Subcutaneous abdominal adipose tissue (tissue), 5 donors: ENCODE results near the gene NTSR2.

Experiments used
- H3K27ac ChIP-seq: one replicate; pipeline ENCODE4 v1.7.0; 2013; ENCODE audit warnings: low read depth, mild to moderate bottlenecking, inconsistent platforms, low read length, moderate library complexity
- H3K27me3 ChIP-seq, 5 donors: one replicate each; pipeline ENCODE4 v1.7.0; 2013; ENCODE audit warnings: low read length in 5 of 5, inconsistent platforms in 1 of 5; ENCODE audit not compliant: control insufficient read depth in 5 of 5, insufficient read depth in 4 of 5
- H3K36me3 ChIP-seq, 5 donors: one replicate each; pipeline ENCODE4 v1.7.0; 2013; ENCODE audit warnings: low read length in 5 of 5; ENCODE audit not compliant: control insufficient read depth in 5 of 5, insufficient read depth in 5 of 5
- H3K4me1 ChIP-seq, 5 donors: one replicate each; pipeline ENCODE4 v1.7.0; 2013; ENCODE audit warnings: low read length in 5 of 5, mild to moderate bottlenecking in 3 of 5, moderate library complexity in 1 of 5; ENCODE audit not compliant: control insufficient read depth in 5 of 5, insufficient read depth in 5 of 5
- H3K4me3 ChIP-seq, 5 donors: one replicate each; pipeline ENCODE4 v1.7.0; 2013; ENCODE audit warnings: low read length in 5 of 5, low read depth in 1 of 5
- H3K9ac ChIP-seq, 5 donors: one replicate each; pipeline ENCODE4 v1.7.0; 2013; ENCODE audit warnings: low read length in 5 of 5, mild to moderate bottlenecking in 4 of 5, moderate library complexity in 3 of 5
- H3K9me3 ChIP-seq, 5 donors: one replicate each; pipeline ENCODE4 v1.7.0; 2013; ENCODE audit warnings: low read length in 5 of 5; ENCODE audit not compliant: control insufficient read depth in 5 of 5
- donor health status: healthy.
- donor health status: healthy.
- donor health status: healthy.
- donor health status: healthy.
- donor health status: healthy.

The NTSR2 gene

GRCh38 chr2:11680182-11680900, 10.3 kb upstream of the NTSR2 start:
- Histone ChIP-seq H3K27ac (no peak overlapping the region), H3K9ac (no peak overlapping the region), H3K27me3 (peaks cover 14 to 37% (median 27%) of the 10 kb centered on the region in 5 donors), H3K4me1 (peaks cover 0 to 5% (median 0%) of the 10 kb centered on the region in 5 donors), H3K9me3 (peaks cover 0 to 2% (median 0%) of the 10 kb centered on the region in 5 donors), H3K36me3 (no peaks in the 10 kb centered on the region), H3K4me3 (no peak overlapping the region)

- Histone ChIP-seq H3K4me1 (peaks cover 0 to 5% (median 0%) of the 10 kb centered on the region in 5 donors), H3K4me3 (no peak overlapping the region), H3K36me3 (no peaks in the 10 kb centered on the region), H3K9me3 (peaks cover 0 to 2% (median 0%) of the 10 kb centered on the region in 5 donors), H3K27me3 (peaks cover 14 to 37% (median 27%) of the 10 kb centered on the region in 5 donors), H3K27ac (no peak overlapping the region), H3K9ac (no peak overlapping the region)
Measured at GRCh38 chr2:11679486-11680181, 9.6 kb upstream of the NTSR2 start.

DNA sequence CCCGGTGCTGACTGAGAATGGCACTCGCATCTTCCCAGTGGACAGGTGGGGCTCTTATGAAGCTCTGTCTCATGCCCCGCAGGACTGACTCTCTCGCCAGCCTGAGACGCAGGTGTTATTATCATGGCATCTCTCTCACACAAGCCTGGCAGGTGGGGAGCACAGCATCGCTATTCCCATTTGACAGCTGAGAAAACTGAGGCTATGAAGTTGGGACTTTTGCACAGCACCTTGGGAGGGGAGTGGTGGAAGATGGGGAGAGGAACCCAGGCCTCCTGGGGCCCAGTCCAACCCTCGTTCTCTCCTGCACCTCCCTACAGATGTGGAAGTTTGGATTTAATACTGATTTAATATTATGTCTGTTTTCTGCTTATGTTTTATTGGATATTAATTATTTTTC, 9.0 kb upstream of the NTSR2 start:
- H3K4me3 ChIP-seq: no peak overlapping the region
- H3K9ac ChIP-seq: no peak overlapping the region
- no peak overlapping the region for H3K27ac ChIP-seq

GRCh38 chr2:11678306-11678960, 8.4 kb upstream of the NTSR2 start:
- peaks cover 0 to 5% (median 0%) of the 10 kb centered on the region in 5 donors for H3K4me1 ChIP-seq
- H3K9ac ChIP-seq: no peak overlapping the region
- no peak overlapping the region for H3K27ac ChIP-seq
- no peak overlapping the region for H3K4me3 ChIP-seq
- peaks cover 0 to 2% (median 0%) of the 10 kb centered on the region in 5 donors for H3K9me3 ChIP-seq
- no peaks in the 10 kb centered on the region for H3K36me3 ChIP-seq
- peaks cover 10 to 31% (median 18%) of the 10 kb centered on the region in 5 donors for H3K27me3 ChIP-seq

More for the DNA sequence above, 9.0 kb upstream of the NTSR2 start:
- Histone ChIP-seq H3K36me3 (no peaks in the 10 kb centered on the region), H3K4me1 (peaks cover 0 to 5% (median 0%) of the 10 kb centered on the region in 5 donors), H3K27me3 (peaks cover 14 to 37% (median 23%) of the 10 kb centered on the region in 5 donors), H3K9me3 (peaks cover 0 to 2% (median 0%) of the 10 kb centered on the region in 5 donors)

- Histone ChIP-seq H3K36me3 (no peaks in the 10 kb centered on the region), H3K9ac (no peak overlapping the region), H3K4me3 (no peak overlapping the region), H3K27ac (no peak overlapping the region), H3K27me3 (peaks cover 10 to 30% (median 16%) of the 10 kb centered on the region in 5 donors), H3K4me1 (peaks cover 0 to 5% (median 0%) of the 10 kb centered on the region in 5 donors), H3K9me3 (peaks cover 0 to 2% (median 0%) of the 10 kb centered on the region in 5 donors)
Measured at GRCh38 chr2:11677136-11678055, 7.4 kb upstream of the NTSR2 start.

DNA sequence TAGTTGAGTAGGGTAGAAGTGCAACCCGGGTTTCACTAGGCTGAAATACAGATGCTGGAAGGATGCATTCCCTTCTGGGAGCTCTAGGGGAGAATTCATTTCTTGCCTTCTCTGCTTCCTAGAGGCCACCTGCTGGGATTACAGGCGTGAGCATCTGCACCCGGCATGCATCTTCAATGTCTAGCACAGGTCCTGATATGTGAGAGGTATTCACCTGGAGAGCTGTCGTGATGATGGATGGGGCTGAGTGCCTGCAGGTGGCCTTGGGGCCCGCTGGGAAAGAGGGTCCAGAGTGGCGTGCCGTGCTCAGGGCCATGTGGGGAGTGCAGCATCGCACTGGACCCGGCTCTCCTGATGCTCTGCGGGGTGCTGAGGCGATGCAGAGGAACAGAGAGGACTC, 6.6 kb upstream of the NTSR2 start:
- Histone ChIP-seq H3K4me3 (no peak overlapping the region), H3K9ac (no peak overlapping the region), H3K27ac (no peak overlapping the region), H3K4me1 (peaks cover 0 to 5% (median 0%) of the 10 kb centered on the region in 5 donors), H3K27me3 (peaks cover 10 to 30% (median 16%) of the 10 kb centered on the region in 5 donors), H3K9me3 (peaks cover 0 to 2% (median 0%) of the 10 kb centered on the region in 5 donors), H3K36me3 (no peaks in the 10 kb centered on the region)

- H3K4me1 ChIP-seq: peaks cover 0 to 5% (median 0%) of the 10 kb centered on the region in 5 donors
- H3K4me3 ChIP-seq: no peak overlapping the region
- peaks cover 0 to 2% (median 0%) of the 10 kb centered on the region in 5 donors for H3K9me3 ChIP-seq
- no peak overlapping the region for H3K9ac ChIP-seq
- peaks cover 10 to 31% (median 16%) of the 10 kb centered on the region in 5 donors for H3K27me3 ChIP-seq
- H3K27ac ChIP-seq: no peak overlapping the region
- H3K36me3 ChIP-seq: no peaks in the 10 kb centered on the region
Measured at GRCh38 chr2:11675423-11676112, 5.6 kb upstream of the NTSR2 start.

- peaks cover 0 to 2% (median 0%) of the 10 kb centered on the region in 5 donors for H3K9me3 ChIP-seq
- no peak overlapping the region for H3K27ac ChIP-seq
- peaks cover 10 to 37% (median 16%) of the 10 kb centered on the region in 5 donors for H3K27me3 ChIP-seq
- no peak overlapping the region for H3K9ac ChIP-seq
- H3K4me3 ChIP-seq: no peak overlapping the region
- H3K4me1 ChIP-seq: peaks cover 0 to 7% (median 5%) of the 10 kb centered on the region in 5 donors
- no peaks in the 10 kb centered on the region for H3K36me3 ChIP-seq
Measured at GRCh38 chr2:11674983-11675382, 5.0 kb upstream of the NTSR2 start.

GRCh38 chr2:11672407-11672806, 2.4 kb upstream of the NTSR2 start:
- H3K36me3 ChIP-seq: no peaks in the 10 kb centered on the region
- peaks cover 0 to 2% (median 0%) of the 10 kb centered on the region in 5 donors for H3K9me3 ChIP-seq
- peaks cover 6 to 34% (median 16%) of the 10 kb centered on the region in 5 donors for H3K27me3 ChIP-seq
- H3K4me3 ChIP-seq: no peak overlapping the region
- H3K27ac ChIP-seq: no peak overlapping the region
- peaks cover 1 to 12% (median 11%) of the 10 kb centered on the region in 5 donors for H3K4me1 ChIP-seq
- H3K9ac ChIP-seq: no peak overlapping the region
